DOHH2 (cell line): ENCODE data around the gene IGFALS.

ENCODE experiments used
- EZH2phosphoT487 ChIP-seq: fragments of 200-600 bp; sonication (generic); IDR thresholded peaks from 2 replicates; pipeline ENCODE4 v1.6.1; 2017; ENCODE audit warnings: borderline replicate concordance, mild to moderate bottlenecking, antibody characterized with exemption, low read length, moderate library complexity, mixed read lengths
- TF ChIP-seq, protein P1 (sequence below): fragments of 200-600 bp; sonication (generic); IDR thresholded peaks from one replicate; pipeline ENCODE4 v1.5.1; 2014; ENCODE audit warnings: antibody characterized with exemption, mild to moderate bottlenecking, low read depth, low read length; ENCODE audit not compliant: poor library complexity, severe bottlenecking

DNA sequence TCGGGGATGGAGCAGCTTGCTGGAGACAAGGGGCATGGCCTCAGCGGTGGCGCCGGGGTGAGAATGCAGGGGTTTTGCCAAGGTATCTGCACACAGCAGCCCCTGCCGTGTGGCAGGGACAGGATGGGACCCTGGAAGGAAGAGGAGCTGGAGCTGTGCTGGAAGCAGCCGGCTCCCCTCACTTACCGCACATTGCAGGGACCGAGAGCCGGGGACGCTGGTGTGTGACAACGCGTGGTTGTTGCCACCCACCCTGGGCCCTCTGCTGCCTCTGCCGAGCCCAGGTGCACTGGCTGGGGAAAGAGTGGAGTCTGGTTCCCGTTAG, 7.7 kb downstream of the IGFALS start:
- TF ChIP-seq, protein P1, sequence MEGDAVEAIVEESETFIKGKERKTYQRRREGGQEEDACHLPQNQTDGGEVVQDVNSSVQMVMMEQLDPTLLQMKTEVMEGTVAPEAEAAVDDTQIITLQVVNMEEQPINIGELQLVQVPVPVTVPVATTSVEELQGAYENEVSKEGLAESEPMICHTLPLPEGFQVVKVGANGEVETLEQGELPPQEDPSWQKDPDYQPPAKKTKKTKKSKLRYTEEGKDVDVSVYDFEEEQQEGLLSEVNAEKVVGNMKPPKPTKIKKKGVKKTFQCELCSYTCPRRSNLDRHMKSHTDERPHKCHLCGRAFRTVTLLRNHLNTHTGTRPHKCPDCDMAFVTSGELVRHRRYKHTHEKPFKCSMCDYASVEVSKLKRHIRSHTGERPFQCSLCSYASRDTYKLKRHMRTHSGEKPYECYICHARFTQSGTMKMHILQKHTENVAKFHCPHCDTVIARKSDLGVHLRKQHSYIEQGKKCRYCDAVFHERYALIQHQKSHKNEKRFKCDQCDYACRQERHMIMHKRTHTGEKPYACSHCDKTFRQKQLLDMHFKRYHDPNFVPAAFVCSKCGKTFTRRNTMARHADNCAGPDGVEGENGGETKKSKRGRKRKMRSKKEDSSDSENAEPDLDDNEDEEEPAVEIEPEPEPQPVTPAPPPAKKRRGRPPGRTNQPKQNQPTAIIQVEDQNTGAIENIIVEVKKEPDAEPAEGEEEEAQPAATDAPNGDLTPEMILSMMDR, result no peak
- no peak for TF ChIP-seq EZH2phosphoT487
